ENCODE results near the gene AFMID.

DNA sequence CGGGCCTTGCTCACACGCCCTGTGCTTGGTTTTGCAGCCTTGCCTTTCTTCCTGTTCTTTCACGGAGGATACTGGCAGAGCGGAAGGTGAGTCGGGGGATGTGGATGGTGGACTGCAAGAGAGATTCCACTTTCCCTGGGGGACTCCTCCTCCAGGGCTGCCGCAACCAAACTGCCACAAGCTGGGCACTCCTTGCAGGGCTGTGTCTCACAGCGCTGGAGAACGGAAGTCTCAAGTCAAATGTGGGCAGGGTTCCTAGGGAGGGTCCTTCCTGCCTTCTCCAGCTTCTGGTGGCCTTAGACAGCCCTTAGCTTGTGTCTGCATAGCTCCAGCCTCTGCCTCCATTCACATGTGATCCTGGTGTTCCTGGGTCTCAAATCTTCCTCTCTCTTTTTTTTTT, 15.5 kb downstream of the AFMID start:
- TF ChIP-seq, protein P1, sequence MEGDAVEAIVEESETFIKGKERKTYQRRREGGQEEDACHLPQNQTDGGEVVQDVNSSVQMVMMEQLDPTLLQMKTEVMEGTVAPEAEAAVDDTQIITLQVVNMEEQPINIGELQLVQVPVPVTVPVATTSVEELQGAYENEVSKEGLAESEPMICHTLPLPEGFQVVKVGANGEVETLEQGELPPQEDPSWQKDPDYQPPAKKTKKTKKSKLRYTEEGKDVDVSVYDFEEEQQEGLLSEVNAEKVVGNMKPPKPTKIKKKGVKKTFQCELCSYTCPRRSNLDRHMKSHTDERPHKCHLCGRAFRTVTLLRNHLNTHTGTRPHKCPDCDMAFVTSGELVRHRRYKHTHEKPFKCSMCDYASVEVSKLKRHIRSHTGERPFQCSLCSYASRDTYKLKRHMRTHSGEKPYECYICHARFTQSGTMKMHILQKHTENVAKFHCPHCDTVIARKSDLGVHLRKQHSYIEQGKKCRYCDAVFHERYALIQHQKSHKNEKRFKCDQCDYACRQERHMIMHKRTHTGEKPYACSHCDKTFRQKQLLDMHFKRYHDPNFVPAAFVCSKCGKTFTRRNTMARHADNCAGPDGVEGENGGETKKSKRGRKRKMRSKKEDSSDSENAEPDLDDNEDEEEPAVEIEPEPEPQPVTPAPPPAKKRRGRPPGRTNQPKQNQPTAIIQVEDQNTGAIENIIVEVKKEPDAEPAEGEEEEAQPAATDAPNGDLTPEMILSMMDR (IDR thresholded peaks at IDR 0.05): no peak
- TF ChIP-seq POLR2A (IDR thresholded peaks at IDR 0.05): no peak
